Activated CD8-positive, alpha-beta memory T cell treated with anti-CD3 and anti-CD28 coated beads, Interleukin-2, amount 50 U/mL, for 4 hours (primary cell): ENCODE measurements around the gene METTL25B.

Experiments
- DNase-seq: peaks from one replicate; pipeline ENCODE4 v3.0.0-alpha.2; 2020

METTL25B gene

GRCh38 chr1:156703336-156703735 is 24.9 kb upstream of the METTL25B start:
- no peak for DNase-seq

DNA sequence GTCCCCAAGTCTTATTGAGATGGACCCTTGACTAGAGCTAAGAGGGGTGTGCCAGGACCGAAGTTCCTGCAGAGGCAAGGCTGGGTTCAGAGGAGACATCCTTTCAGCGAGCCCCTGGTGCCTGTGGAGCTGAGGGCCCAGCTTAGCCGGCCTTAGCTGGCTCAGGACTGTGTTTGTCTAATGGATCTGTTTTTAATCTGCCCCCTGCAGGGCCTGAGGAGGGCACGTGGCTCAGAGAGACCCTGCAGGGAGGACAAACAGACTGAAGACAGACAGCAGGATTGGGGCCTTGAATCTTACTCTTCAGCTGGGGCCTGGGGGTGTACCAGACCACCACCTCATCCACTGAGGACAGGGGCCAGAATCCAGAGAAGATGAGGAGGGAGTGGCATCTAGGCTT is 24.5 kb upstream of the METTL25B start:
- DNase-seq: no peak

GRCh38 chr1:156704166-156704711 is 24.0 kb upstream of the METTL25B start:
- no peak for DNase-seq

GRCh38 chr1:156704930-156705320 is 23.3 kb upstream of the METTL25B start:
- DNase-seq: peak; percentile 51

DNA sequence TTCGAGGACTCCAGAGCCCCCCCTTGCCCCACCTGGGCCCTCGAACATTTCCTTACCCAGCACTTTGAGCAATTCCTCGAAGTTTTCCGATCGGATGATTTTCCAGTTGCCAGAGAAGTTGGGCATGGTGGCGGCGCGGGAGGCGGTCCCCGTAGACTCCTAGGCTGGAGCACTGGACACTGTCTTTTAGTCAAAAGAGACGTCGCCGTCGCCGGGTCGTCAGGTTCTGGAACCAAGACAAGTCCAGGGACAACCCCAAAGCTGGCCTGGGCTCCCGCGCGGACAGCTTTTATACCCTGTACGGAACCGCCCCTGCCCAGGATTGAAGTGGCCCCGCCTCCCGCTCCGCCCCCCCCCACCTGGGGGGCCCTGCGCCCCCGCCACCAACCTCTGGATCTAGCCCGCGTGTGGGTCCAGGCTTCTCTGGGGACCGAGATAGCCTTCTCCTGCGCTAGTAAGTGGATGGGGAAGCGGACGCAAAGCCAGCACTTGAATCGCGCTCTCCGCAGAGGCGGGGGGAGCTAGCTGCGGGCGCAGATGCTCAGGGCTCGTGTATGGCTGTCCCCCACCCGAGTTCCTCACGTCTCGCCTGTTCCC is 22.9 kb upstream of the METTL25B start, which contains the start of gene CRABP2:
CRABP2 (minus strand) TSS at position 263 of the 597 bp plus-strand sequence; CDS start at position 126, 137 bp downstream.
- peak; percentile 34 for DNase-seq

- peak; percentile 75 for DNase-seq
Observed at GRCh38 chr1:156705918-156706656, 22.2 kb upstream of the METTL25B start.

GRCh38 chr1:156706657-156707416 is 21.4 kb upstream of the METTL25B start:
- no peak for DNase-seq

DNA sequence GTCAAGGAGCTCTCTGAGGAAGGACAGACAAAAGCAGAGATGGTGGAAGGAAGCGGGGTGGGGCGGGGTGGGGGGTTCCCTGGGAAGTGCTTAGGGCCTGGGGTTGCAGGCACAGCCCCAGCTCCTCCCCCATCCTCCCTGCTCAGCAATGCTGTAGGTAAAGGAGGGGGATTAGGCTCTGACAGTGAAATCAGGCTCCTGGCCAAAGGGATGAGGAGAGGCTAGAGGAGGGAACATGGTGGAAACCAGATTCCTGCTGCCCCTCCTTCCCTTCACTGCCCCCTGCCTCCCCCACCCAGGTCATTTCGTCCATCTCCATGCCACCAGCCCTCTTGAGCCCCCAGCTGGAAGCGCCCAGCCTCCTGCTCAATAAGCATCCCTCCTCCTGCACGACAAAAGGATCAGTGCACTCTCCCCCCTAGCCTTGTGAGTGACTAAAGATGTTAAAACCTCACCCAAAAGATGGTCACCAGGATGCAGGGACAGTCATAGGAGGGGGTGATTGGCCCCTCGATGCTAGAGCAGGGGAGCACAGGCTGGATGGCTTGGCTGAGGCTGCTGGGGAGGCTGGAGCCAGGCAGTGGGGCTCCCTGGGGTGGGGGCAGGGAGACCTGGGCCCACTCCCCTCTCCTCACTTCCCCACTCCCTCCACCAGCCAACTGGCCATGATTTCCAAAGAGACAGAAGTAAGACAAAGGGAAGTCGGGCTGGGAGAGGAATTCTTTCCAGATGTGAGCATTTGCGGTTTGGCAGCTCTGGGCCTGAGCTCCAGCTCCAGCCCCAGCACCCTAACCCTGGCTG is 20.7 kb upstream of the METTL25B start:
- DNase-seq: no peak

GRCh38 chr1:156708218-156708661 is 20.0 kb upstream of the METTL25B start:
- no peak for DNase-seq

GRCh38 chr1:156709031-156709430 is 19.2 kb upstream of the METTL25B start:
- no peak for DNase-seq

DNA sequence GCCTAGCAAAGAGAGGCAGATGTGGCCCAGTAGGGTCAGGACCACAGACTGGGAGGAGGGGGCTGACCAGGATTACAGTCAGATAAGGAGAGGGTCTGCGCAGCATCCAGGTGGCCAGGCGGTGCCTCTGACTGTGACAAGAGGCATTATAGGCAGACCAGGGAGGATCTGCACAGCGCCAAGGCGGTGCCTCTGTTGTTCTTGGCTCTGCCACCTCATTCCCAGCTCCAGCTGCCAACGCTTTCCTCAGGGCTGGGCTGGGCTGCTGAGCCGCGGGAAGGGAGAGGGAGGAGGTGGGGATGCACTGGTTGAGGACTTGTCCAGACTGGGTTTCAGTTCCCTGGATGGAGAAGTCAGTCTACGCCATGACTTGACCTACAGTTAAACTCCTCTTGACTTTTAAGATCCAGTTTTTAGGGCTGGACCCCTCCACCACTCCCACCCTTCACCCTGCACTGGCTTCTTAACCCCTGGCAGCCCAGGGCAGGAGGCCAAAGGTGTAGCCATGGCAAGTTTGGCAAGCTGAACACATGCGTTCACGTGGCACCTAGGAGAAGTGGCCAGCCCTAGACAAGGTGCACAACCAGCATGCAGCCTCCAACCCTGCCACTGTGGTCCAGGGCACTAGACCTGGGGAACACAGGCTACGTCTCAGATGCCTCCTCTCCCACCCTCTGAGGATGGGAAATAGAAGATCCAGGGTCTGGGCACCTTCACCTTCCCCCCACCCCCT is 18.3 kb upstream of the METTL25B start:
- no peak for DNase-seq

GRCh38 chr1:156711011-156711817 is 17.1 kb upstream of the METTL25B start:
- no peak for DNase-seq

- DNase-seq: no peak
Observed at GRCh38 chr1:156712626-156713025, 15.6 kb upstream of the METTL25B start.

GRCh38 chr1:156714830-156715229 is 13.4 kb upstream of the METTL25B start:
- no peak for DNase-seq

- no peak for DNase-seq
Observed at GRCh38 chr1:156717351-156717750, 10.9 kb upstream of the METTL25B start.

GRCh38 chr1:156721131-156721530 is 7.1 kb upstream of the METTL25B start:
- no peak for DNase-seq

- no peak for DNase-seq
Observed at GRCh38 chr1:156721535-156721934, 6.7 kb upstream of the METTL25B start.

DNA sequence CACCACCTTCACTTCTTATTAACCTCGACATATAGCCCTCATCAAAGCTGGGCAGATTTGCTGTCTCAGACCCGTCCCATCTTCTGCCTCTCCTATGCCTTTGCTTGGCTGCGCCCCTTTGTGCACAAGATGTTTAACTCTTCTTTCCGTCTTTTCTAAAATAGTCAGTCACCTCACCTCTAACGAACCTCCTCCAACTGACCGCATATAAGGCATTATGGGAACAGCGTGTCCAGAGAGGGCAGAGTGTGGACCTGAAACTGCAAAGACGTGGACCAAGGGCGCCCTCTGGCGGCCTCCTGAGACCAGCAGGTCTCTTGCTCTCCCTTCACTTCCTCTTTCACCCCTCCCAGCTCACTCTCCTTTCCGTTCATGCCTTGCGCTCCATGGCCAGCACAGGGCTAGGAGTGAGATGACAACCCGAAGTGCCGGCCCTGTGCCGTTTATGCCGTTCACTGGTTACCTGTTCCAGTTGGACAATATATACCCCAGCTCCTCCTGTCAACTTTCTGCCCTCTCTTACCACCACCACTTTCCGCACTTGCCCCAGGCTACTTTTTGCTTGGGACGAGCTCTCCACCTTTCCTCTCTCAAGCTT is 2.5 kb upstream of the METTL25B start:
- peak; percentile 80 for DNase-seq

- peak; percentile 42 for DNase-seq
Observed at GRCh38 chr1:156726549-156727226, 1.6 kb upstream of the METTL25B start.

GRCh38 chr1:156727492-156727891 is 777 bp upstream of the METTL25B start:
- no peak for DNase-seq
